Liver (tissue), 9 donors: Measurements from ENCODE around the gene GRID1. TPM values are rescaled to one million over a fixed set of nuclear protein-coding genes. Genes with fewer than 3 reads are reported as not detected.

Experiments
- DNase-seq: peaks from one replicate; pipeline ENCODE4 v3.0.0-alpha.2; 2017; ENCODE audit warnings: low spot score
- H3K27ac ChIP-seq, 2 donors: one replicate each; pipeline ENCODE4 v1.7.0; 2013; ENCODE audit warnings: inconsistent platforms in 2 of 2, low read length in 2 of 2, control low read depth in 1 of 2, low read depth in 1 of 2, mild to moderate bottlenecking in 1 of 2
- H3K27me3 ChIP-seq, 4 donors: one replicate each; pipeline versions ENCODE4 v1.6.1 to v1.7.0; 2013; ENCODE audit warnings: low read length in 3 of 4, inconsistent platforms in 1 of 4, mild to moderate bottlenecking in 1 of 4, moderate library complexity in 1 of 4; ENCODE audit not compliant: control insufficient read depth in 4 of 4, insufficient read depth in 4 of 4
- H3K36me3 ChIP-seq, 4 donors: one replicate each; pipeline versions ENCODE4 v1.6.1 to v1.7.0; 2013; ENCODE audit warnings: low read length in 3 of 4, mild to moderate bottlenecking in 3 of 4, low read depth in 1 of 4, moderate library complexity in 1 of 4; ENCODE audit not compliant: control insufficient read depth in 4 of 4, insufficient read depth in 3 of 4
- H3K4me1 ChIP-seq, 4 donors: one replicate each; pipeline versions ENCODE4 v1.6.1 to v1.7.0; 2013; ENCODE audit warnings: low read length in 3 of 4, mild to moderate bottlenecking in 3 of 4, moderate library complexity in 1 of 4; ENCODE audit not compliant: control insufficient read depth in 4 of 4, insufficient read depth in 4 of 4
- H3K4me3 ChIP-seq, 3 donors: one replicate each; pipeline versions ENCODE4 v1.6.1 to v1.7.0; 2013; ENCODE audit warnings: low read length in 3 of 3, control low read depth in 1 of 3, low read depth in 1 of 3, mild to moderate bottlenecking in 1 of 3
- H3K9ac ChIP-seq, 2 donors: one replicate each; pipeline ENCODE4 v1.7.0; 2013; ENCODE audit warnings: low read length in 2 of 2, mild to moderate bottlenecking in 2 of 2, moderate library complexity in 2 of 2, control low read depth in 1 of 2, low read depth in 1 of 2
- H3K9me3 ChIP-seq, 4 donors: one replicate each; pipeline versions ENCODE4 v1.6.1 to v1.7.0; 2013; ENCODE audit warnings: low read length in 3 of 4; ENCODE audit not compliant: control insufficient read depth in 4 of 4
- ATF3 ChIP-seq: IDR thresholded peaks from 2 replicates; pipeline ENCODE4 v1.6.1; 2016; ENCODE audit warnings: antibody characterized with exemption
- CTCF ChIP-seq: fragments of 150-350 bp; IDR thresholded peaks from 2 replicates; pipeline ENCODE4 v1.5.1; 2017; ENCODE audit warnings: improper control_type of control experiment, low read depth, low read length; ENCODE audit not compliant: missing input control
- EGR1 ChIP-seq, 2 donors: IDR thresholded peaks; 2 replicates each; pipeline ENCODE4 v1.6.1; 2016 to 2018; ENCODE audit warnings: antibody characterized with exemption in 2 of 2, low read depth in 2 of 2
- FOXA1 ChIP-seq: IDR thresholded peaks from 2 replicates; pipeline ENCODE4 v1.6.1; 2016; ENCODE audit warnings: antibody characterized with exemption
- FOXA2 ChIP-seq: IDR thresholded peaks from 2 replicates; pipeline ENCODE4 v1.6.1; 2016; ENCODE audit warnings: antibody characterized with exemption
- GABPA ChIP-seq, 2 donors: IDR thresholded peaks in 1 of 2; conservative IDR thresholded peaks in 1 of 2; 2 replicates each; pipeline ENCODE4 v1.6.1; 2016; ENCODE audit warnings: antibody characterized with exemption in 2 of 2, mild to moderate bottlenecking in 1 of 2, moderate library complexity in 1 of 2
- HNF4A ChIP-seq, 2 donors: conservative IDR thresholded peaks; 2 replicates each; pipeline ENCODE4 v1.6.1; 2016; ENCODE audit warnings: antibody characterized with exemption in 2 of 2, mild to moderate bottlenecking in 2 of 2
- HNF4G ChIP-seq: IDR thresholded peaks from 2 replicates; pipeline ENCODE4 v1.6.1; 2016; ENCODE audit warnings: antibody characterized with exemption
- JUND ChIP-seq, 2 donors: IDR thresholded peaks; 2 replicates each; pipeline ENCODE4 v1.6.1; 2016; ENCODE audit warnings: antibody characterized with exemption in 2 of 2
- MAX ChIP-seq: IDR thresholded peaks from 2 replicates; pipeline ENCODE4 v1.6.1; 2016; ENCODE audit warnings: antibody characterized with exemption
- RAD21 ChIP-seq, 2 donors: IDR thresholded peaks; 2 replicates each; pipeline ENCODE4 v1.6.1; 2016; ENCODE audit warnings: antibody characterized with exemption in 2 of 2, mild to moderate bottlenecking in 2 of 2
- REST ChIP-seq: IDR thresholded peaks from 2 replicates; pipeline ENCODE4 v1.6.1; 2016; ENCODE audit warnings: antibody characterized with exemption, mild to moderate bottlenecking
- RXRA ChIP-seq, 2 donors: IDR thresholded peaks; 2 replicates each; pipeline ENCODE4 v1.6.1; 2017 to 2018; ENCODE audit warnings: antibody characterized with exemption in 2 of 2, mild to moderate bottlenecking in 1 of 2
- SP1 ChIP-seq: IDR thresholded peaks from 2 replicates; pipeline ENCODE4 v1.6.1; 2018; ENCODE audit warnings: antibody characterized with exemption, mild to moderate bottlenecking
- TAF1 ChIP-seq: conservative IDR thresholded peaks from 2 replicates; pipeline ENCODE4 v1.6.1; 2016; ENCODE audit warnings: antibody characterized with exemption, mild to moderate bottlenecking
- YY1 ChIP-seq: IDR thresholded peaks from 2 replicates; pipeline ENCODE4 v1.6.1; 2016; ENCODE audit warnings: antibody characterized with exemption, mild to moderate bottlenecking
- ZBTB33 ChIP-seq: IDR thresholded peaks from 2 replicates; pipeline ENCODE4 v1.6.1; 2016; ENCODE audit warnings: antibody characterized with exemption
- WGBS: extraction: QIAGEN DNeasy Blood & Tissue Kit; methylation state at CpG from one replicate; pipeline ENCODE4 v1.1.7; 2013; 5-methylcytosine and 5-hydroxymethylcytosine counted together
- polyA plus RNA-seq, 2 donors: library from polyadenylated mRNA; stranded (reverse) in 1 of 2; unstranded in 1 of 2; fragments of 200-250 nt in 1 of 2; fragments of >200 nt in 1 of 2; fragmentation: Nextera tagmentation in 1 of 2; extraction: Ambion mirVana in 1 of 2; gene quantifications; one replicate each; pipeline versions ENCODE4 v1.2.1 to v1.2.3, GENCODE V29; 2013 to 2015
- total RNA-seq, 2 donors: library from RNA; depleted of rRNA; stranded (reverse); fragments of >200 nt; gene quantifications; one replicate each; pipeline ENCODE4 v1.2.3, GENCODE V29; 2014
- donor health status: healthy.
- donor health status: healthy.
- donor health status: healthy.
- donor health status: healthy.
- donor health status: healthy.

The GRID1 gene
- total and polyA plus RNA-seq, 4 donors, result 0.09 to 0.17 (median 0.14) TPM; not detected in 1

GRCh38 chr10:86349940-86350630 is 16.5 kb downstream of the GRID1 start:
- no peak for DNase-seq
- H3K36me3 ChIP-seq, result no peaks in the 10 kb centered on the region
- 75% methylated on average over 5 of the region's 5 CpGs for WGBS
- peaks cover 0 to 4% (median 0%) of the 10 kb centered on the region in 4 donors for H3K9me3 ChIP-seq
- no peak overlapping the region for H3K4me3 ChIP-seq
- peaks cover 0 to 1% (median 0%) of the 10 kb centered on the region in 4 donors for H3K4me1 ChIP-seq
- no peaks in the 10 kb centered on the region for H3K27me3 ChIP-seq
- TF ChIP-seq ZBTB33, result no peak
- no peak for TF ChIP-seq TAF1
- no peak for TF ChIP-seq RXRA (IDR thresholded peaks at IDR 0.05)
- no peak for TF ChIP-seq FOXA1
- no peak for TF ChIP-seq SP1
- no peak for TF ChIP-seq RAD21 (IDR thresholded peaks at IDR 0.05)
- TF ChIP-seq YY1, result no peak
- no peak for TF ChIP-seq HNF4A (conservative IDR thresholded peaks at IDR 0.05)
- no peak for TF ChIP-seq ATF3
- no peak for TF ChIP-seq CTCF
- no peak for TF ChIP-seq FOXA2
- TF ChIP-seq EGR1 (IDR thresholded peaks at IDR 0.05; ENCODE audit: low read depth in 2 of 2), result no peak
- TF ChIP-seq MAX, result no peak
- TF ChIP-seq REST, result no peak
- TF ChIP-seq JUND (IDR thresholded peaks at IDR 0.05), result no peak
- TF ChIP-seq GABPA (IDR thresholded peaks at IDR 0.05 in 1 of 2, conservative IDR thresholded peaks at IDR 0.05 in 1 of 2), result no peak
- TF ChIP-seq HNF4G, result no peak
- no peak overlapping the region for H3K9ac ChIP-seq
- no peak overlapping the region for H3K27ac ChIP-seq
